Progenitor cell of endocrine pancreas (in vitro differentiated cells): ENCODE measurements around the gene RCOR1. TPM values are rescaled to one million over a fixed set of nuclear protein-coding genes. Genes with fewer than 3 reads are reported as not detected.
"Not testable (repeated sequence)": the region's sequence is repeated elsewhere in the genome, so short reads cannot be mapped to it uniquely, and the experiment has no call there.

Source experiments
- DNase-seq: peaks from one replicate; pipeline ENCODE4 v3.0.0; 2021; ENCODE audit warnings: low spot score; ENCODE audit not compliant: unreplicated experiment
- H3K27ac Mint-ChIP-seq: 2 replicates; pipeline ENCODE4 v1.8.0; 2021; ENCODE audit warnings: mild to moderate bottlenecking, moderate library complexity, mixed read lengths
- H3K27me3 Mint-ChIP-seq: 2 replicates; pipeline ENCODE4 v1.8.0; 2021; ENCODE audit warnings: mixed read lengths
- H3K36me3 Mint-ChIP-seq: 2 replicates; pipeline ENCODE4 v1.8.0; 2022; ENCODE audit warnings: mixed read lengths; ENCODE audit not compliant: insufficient read depth
- H3K4me1 Mint-ChIP-seq: 2 replicates; pipeline ENCODE4 v1.8.0; 2021; ENCODE audit warnings: low read depth, mixed read lengths
- H3K4me3 Mint-ChIP-seq: 2 replicates; pipeline ENCODE4 v1.8.0; 2021; ENCODE audit warnings: low read depth, mild to moderate bottlenecking, moderate library complexity, mixed read lengths
- H3K9me3 Mint-ChIP-seq: 2 replicates; pipeline ENCODE4 v1.8.0; 2021; ENCODE audit warnings: low read depth, mixed read lengths
- total RNA-seq: library from RNA; stranded (reverse); gene quantifications from 2 replicates; pipeline ENCODE4 v1.2.1, GENCODE V29; 2021
- TF ChIP-seq, protein P1 (sequence below): fragments of 200-600 bp; sonication (generic); IDR thresholded peaks from one replicate; pipeline ENCODE4 v1.5.0; 2021; ENCODE audit warnings: antibody characterized with exemption, mild to moderate bottlenecking; ENCODE audit not compliant: unreplicated experiment

Gene RCOR1
- total RNA-seq, 1 donor from 2014 or later = 41.9 TPM

DNA sequence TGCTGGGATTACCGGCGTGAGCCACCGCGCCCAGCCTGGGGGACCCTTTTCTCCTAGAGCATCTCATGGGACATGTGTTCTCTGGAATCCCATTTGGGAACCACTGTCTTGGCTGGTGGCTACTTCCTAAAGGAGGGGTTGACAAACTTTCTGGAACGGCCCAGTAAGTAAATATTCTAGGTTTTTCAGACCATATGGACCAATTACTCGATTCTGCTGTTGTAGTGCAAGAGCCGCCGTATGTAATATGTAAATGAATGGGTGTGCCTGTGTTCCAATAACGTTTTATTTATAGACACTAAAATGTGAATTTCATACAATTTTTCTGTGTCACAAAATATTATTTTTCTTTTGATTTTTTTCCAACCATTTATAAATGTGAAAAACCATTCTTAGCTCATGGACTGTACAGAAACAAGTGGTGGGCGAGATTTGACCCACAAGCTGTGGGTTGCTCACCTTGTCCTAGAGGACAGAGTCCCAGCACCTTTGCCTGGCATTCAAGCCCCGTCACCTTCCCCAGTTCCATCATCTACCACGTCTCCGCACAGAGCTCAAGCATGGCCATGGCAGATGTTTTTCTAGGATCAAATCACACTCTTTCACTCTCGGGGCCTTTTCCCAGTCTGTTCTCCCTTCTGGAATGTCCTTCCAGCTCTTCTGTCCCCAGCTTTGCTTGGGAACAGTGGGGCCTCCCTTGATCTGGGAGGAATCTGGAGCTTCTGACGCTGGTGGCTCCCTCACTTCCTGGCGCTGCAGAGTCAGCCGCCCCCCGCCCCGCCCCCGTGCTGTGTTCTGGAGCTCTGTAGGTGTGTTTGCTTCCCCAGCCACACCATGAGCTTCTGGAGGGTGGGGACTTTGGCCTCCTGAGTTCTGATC is 17.9 kb upstream of the RCOR1 start:
- DNase-seq = no peak
- Mint-ChIP-seq H3K36me3 (no peaks in the 10 kb centered on the region), H3K4me1 (peaks cover 3% of the 10 kb centered on the region), H3K27ac (no peak overlapping the region), H3K4me3 (no peak overlapping the region), H3K9me3 (no peaks in the 10 kb centered on the region), H3K27me3 (no peaks in the 10 kb centered on the region)
- TF ChIP-seq, protein P1, sequence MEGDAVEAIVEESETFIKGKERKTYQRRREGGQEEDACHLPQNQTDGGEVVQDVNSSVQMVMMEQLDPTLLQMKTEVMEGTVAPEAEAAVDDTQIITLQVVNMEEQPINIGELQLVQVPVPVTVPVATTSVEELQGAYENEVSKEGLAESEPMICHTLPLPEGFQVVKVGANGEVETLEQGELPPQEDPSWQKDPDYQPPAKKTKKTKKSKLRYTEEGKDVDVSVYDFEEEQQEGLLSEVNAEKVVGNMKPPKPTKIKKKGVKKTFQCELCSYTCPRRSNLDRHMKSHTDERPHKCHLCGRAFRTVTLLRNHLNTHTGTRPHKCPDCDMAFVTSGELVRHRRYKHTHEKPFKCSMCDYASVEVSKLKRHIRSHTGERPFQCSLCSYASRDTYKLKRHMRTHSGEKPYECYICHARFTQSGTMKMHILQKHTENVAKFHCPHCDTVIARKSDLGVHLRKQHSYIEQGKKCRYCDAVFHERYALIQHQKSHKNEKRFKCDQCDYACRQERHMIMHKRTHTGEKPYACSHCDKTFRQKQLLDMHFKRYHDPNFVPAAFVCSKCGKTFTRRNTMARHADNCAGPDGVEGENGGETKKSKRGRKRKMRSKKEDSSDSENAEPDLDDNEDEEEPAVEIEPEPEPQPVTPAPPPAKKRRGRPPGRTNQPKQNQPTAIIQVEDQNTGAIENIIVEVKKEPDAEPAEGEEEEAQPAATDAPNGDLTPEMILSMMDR = no peak

DNA sequence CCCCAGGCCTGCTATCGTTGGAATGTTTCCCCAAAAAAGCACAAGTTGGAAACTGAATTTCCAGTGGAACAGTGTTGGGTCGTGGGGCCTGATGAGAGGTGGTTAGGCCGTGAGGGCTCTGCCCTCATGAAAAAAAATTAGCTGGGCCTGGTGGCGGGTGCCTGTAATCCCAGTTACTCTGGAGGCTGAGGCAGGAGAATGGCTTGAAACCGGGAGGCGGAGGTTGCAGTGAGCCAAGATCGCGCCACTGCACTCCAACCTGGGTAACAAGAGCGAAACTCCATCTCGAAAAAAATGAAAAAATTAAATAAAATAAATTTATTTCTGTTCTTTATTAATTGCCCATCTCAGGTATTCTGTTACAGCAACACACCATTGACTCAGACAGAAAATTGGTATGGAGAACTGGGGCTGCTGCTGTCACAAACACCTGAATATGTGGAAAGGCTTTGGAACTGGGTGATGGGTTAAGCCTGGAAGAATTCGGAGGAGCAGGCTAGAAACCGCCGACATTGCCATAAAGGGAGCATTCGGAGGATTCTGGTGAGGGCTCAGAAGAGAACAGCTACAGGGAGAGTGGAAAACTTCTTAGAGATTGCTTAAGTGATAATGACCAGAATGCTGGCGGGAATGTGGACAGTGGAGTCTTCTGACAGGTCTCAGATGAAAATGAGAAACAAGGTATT is 17.1 kb upstream of the RCOR1 start:
- Mint-ChIP-seq H3K9me3 (no peaks in the 10 kb centered on the region), H3K27me3 (no peaks in the 10 kb centered on the region), H3K4me3 (no peak overlapping the region), H3K4me1 (peaks cover 3% of the 10 kb centered on the region), H3K27ac (no peak overlapping the region), H3K36me3 (no peaks in the 10 kb centered on the region)
- DNase-seq = no peak
- TF ChIP-seq, protein P1 = no peak

DNA sequence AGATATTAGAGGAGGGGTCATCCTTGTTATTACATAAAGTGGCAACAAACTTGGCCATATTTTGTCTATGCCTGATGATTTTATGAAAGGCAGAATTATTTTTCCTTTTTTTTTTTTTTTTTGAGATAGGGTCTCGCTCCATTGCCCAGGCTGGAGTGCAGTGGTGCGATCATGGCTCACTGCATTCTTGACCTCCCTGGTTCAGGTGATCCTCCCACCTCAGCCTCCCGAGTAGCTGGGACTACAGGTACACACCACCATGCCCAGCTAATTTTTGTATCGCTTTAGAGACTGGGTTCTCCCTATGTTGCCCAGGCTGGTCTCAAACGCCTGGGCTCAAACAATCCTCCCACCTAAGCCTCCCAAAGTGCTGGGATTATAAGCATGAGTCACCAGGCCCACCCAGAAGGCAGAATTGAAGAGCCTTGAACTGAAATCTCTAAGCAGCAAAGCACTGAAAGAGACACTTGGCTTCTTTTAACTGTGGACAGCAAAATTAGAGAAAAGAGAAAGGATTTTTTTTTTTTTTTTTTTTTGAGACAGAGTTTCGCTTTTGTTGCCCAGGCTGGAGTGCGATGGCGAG is 16.5 kb upstream of the RCOR1 start:
- H3K4me1 Mint-ChIP-seq, DNase-seq, H3K36me3 Mint-ChIP-seq, H3K4me3 Mint-ChIP-seq, H3K27ac Mint-ChIP-seq, H3K27me3 Mint-ChIP-seq, H3K9me3 Mint-ChIP-seq: not testable (repeated sequence)

DNA sequence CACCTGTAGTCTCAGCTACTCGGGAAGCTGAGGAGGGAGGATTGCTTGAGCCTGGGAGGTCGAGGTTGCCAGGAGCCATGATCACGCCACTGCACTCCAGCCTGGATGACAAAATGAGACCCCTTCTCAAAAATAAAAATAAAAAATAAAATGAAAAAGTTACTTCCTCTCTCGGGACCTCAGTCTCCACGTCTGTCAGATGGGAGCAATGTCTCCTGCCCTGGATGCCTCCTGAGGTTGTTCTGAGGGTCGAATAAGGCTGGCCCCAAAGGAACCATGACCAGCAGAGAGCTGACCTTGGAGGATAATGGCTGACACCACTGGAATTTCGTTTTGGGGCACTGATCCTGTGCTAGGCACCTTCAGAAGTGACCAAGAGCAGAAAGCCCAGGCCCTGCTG is 13.6 kb upstream of the RCOR1 start:
- no peak for DNase-seq
- Mint-ChIP-seq H3K4me3 (no peak overlapping the region), H3K27me3 (no peaks in the 10 kb centered on the region), H3K27ac (no peak overlapping the region), H3K9me3 (no peaks in the 10 kb centered on the region), H3K36me3 (no peaks in the 10 kb centered on the region), H3K4me1 (peaks cover 3% of the 10 kb centered on the region)
- TF ChIP-seq, protein P1 = no peak

DNA sequence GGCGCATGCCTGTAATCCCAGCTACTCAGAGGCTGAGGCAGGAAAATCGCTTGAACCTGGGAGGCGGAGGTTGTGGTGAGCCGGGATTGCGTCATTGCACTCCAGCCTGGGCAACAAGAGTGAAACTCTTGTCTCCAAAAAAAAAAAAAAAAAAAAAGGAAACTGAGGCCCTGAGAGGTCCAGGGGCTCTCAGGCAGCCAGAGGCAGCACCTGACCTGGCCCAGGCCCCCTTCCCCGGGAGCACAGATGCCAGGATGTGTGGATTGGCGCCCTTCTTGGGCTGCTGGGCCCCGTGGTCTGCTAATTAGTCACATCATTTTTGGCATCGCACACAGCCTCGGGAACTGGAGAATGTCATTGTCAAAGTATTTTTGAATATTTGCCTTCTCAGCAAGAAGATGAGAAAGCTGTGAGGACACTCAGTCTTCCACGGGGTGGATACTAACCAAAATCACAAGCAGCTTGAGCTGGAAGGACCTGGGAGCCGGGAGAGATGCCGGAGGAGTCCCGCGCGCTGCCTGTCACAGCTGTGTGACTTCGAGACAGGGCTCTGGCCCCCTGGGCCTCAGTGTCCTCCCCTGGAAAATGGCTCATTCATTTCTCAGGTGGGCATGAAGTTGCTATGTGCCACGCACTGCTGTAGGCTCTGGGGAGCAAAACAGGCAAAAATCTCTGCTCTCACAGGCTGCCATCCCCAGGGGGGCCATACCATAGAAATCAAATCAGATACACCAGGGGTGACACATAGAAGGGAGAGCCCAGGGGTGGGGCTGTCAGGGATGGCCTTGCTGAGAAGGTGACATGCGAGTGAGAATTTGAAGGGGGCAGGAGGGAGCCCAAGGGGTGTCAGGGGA is 12.5 kb upstream of the RCOR1 start:
- Mint-ChIP-seq H3K9me3 (no peaks in the 10 kb centered on the region), H3K27me3 (no peaks in the 10 kb centered on the region), H3K36me3 (no peaks in the 10 kb centered on the region), H3K4me3 (no peak overlapping the region), H3K4me1 (peaks cover 2% of the 10 kb centered on the region), H3K27ac (no peak overlapping the region)
- TF ChIP-seq, protein P1 = no peak
- DNase-seq = no peak
